Activated CD8-positive, alpha-beta memory T cell treated with anti-CD3 and anti-CD28 coated beads for 1 hour (primary cell): Measurements from ENCODE around the gene EPS15.
"Not testable (repeated sequence)": the region's sequence is repeated elsewhere in the genome, so short reads cannot be mapped to it uniquely, and the experiment has no call there.

ENCODE experiments used
- DNase-seq, 2 donors: peaks; one replicate each; pipeline ENCODE4 v3.0.0-alpha.2; 2020; ENCODE audit warnings: low read depth in 1 of 2; ENCODE audit errors: extremely low read depth in 1 of 2

Gene EPS15

GRCh38 chr1:51344602-51345299, 174.3 kb downstream of the EPS15 start:
- DNase-seq, result no peak

GRCh38 chr1:51344276-51344601, 174.8 kb downstream of the EPS15 start:
- DNase-seq, result no peak

GRCh38 chr1:51343624-51344023, 175.4 kb downstream of the EPS15 start:
- no peak for DNase-seq

GRCh38 chr1:51342591-51343206, 176.4 kb downstream of the EPS15 start:
- no peak for DNase-seq

- DNase-seq, result no peak
Measured at GRCh38 chr1:51341876-51342496, 177.1 kb downstream of the EPS15 start.

GRCh38 chr1:51340380-51340779, 178.7 kb downstream of the EPS15 start:
- no peak for DNase-seq

GRCh38 chr1:51336711-51337110, 182.4 kb downstream of the EPS15 start:
- no peak for DNase-seq

- DNase-seq, result no peak
Measured at GRCh38 chr1:51336004-51336403, 183.1 kb downstream of the EPS15 start.

GRCh38 chr1:51331206-51332100, 187.6 kb downstream of the EPS15 start:
- DNase-seq, result no peak

- DNase-seq, result no peak
Measured at GRCh38 chr1:51330331-51331201, 188.5 kb downstream of the EPS15 start, which contains the start of gene TTC39A. TTC39A (minus strand) TSS chr1:51330562; CDS start chr1:51330477, 85 bp downstream.

- no peak for DNase-seq
Measured at GRCh38 chr1:51329443-51330325, 189.4 kb downstream of the EPS15 start.

- DNase-seq, result no peak
Measured at GRCh38 chr1:51328926-51329325, 190.1 kb downstream of the EPS15 start.

- DNase-seq, result no peak
Measured at GRCh38 chr1:51328279-51328678, 190.8 kb downstream of the EPS15 start.

GRCh38 chr1:51327386-51327785, 191.7 kb downstream of the EPS15 start:
- DNase-seq, result no peak

- DNase-seq, result no peak
Measured at GRCh38 chr1:51326839-51327238, 192.2 kb downstream of the EPS15 start.

- no peak for DNase-seq
Measured at GRCh38 chr1:51325878-51326755, 192.9 kb downstream of the EPS15 start.

GRCh38 chr1:51325391-51325790, 193.7 kb downstream of the EPS15 start:
- DNase-seq, result no peak

- not testable (repeated sequence) for DNase-seq
Measured at GRCh38 chr1:51325011-51325385, 194.1 kb downstream of the EPS15 start.
